Stimulated activated CD4-positive, alpha-beta T cell treated with anti-CD3 and anti-CD28 coated beads, Interleukin-15, amount 100 ng/mL, for 24 hours (primary cell): ENCODE measurements around the gene DGLUCY.
"Not testable (repeated sequence)": the region's sequence is repeated elsewhere in the genome, so short reads cannot be mapped to it uniquely, and the experiment has no call there.

Experiments used
- DNase-seq: peaks from one replicate; pipeline ENCODE4 v3.0.0-alpha.2; 2020

The DGLUCY gene

GRCh38 chr14:91238085-91238484, 124.2 kb downstream of the DGLUCY start:
- DNase-seq: no peak

DNA sequence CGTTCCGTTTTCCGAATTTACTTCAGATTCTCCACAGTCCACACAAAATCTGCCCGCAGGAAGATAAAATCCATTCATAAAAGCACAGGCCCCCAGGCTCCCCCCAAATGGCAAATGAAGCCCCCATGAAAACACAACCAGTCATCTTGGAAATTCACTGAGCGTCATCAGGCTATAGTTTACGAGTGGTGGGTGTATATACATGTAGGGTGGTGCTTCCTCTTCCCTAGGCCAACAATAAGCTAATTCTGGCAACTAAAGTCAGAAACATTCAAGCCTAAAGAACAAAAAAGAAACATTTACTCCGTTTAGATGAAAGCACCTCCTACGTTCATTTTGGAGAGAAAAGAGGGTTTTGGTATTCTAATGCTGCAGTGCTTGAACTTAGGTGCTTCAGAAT, 124.8 kb downstream of the DGLUCY start:
- no peak for DNase-seq

DNA sequence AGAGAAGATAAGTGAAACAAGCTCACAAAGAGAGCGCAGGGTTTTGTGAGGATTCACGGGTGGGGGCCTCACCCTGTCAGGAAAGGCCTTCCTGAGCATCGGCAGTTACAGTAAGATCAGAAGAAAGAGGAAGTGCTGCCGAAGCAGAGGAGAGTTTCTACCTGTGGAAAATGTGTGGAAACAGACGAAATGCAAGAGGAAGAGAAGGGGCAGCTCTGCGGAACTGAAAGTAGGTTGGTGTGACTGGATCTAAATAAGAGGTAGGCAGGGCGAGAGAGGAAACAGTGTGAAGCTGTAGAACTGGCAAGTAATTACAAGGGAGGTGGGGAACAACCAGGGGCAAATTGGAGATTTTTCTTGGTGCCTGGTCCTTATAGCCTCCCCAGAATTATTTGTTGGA, 128.0 kb downstream of the DGLUCY start:
- peak; percentile 48 for DNase-seq

GRCh38 chr14:91242635-91243034, 128.8 kb downstream of the DGLUCY start:
- peak; percentile 24 for DNase-seq

- DNase-seq: peak; percentile 30
These were observed 129.2 kb downstream of the DGLUCY start for GRCh38 chr14:91243074-91243471.

DNA sequence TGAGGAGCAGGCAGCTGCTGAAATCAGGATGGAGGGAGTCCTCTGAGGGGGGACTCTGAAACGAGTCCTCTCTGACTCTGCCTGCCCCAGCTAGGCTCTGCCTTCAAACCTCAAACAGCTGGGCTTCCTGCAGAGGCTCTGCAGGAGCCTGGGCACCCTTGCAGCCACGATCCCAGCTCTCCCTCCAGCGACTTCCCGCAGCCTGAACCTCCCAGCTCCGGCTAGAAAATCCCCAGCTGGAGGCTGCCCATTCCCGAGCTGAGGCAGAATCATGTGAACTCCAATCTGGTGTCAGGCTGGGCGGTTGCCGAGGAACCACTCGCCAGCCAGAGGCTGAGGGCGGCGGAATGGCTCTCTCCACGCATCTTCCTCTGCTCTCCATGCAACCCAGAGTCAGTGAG, 130.6 kb downstream of the DGLUCY start, which contains the start of gene GPR68:
Gene GPR68, minus strand, starts transcription at position 204 of the 401 bp plus-strand sequence. CDS start 9,654 bp downstream, outside the sequence.
- peak; percentile 40 for DNase-seq

DNA sequence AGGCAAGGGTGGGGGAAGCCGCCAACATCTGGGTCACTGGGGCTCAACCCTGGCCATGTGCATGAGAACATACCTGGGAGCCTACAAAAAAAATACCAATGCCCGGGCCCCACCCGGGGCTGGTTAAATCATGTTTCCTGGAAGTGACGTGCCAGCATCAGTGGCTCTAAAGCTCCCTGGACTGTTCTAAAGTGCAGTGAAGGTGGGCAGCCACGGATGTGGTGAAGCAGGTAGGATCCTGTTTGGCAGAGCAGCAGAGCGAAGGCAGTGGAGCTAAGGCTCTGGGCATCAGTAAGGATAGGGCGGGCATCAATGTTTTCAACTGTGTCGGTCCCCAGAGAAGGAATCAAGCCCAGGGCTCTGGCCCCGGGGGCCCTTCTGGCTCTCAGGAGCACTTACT, 131.2 kb downstream of the DGLUCY start:
- DNase-seq: peak; percentile 76

- not testable (repeated sequence) for DNase-seq
These were observed 131.7 kb downstream of the DGLUCY start for GRCh38 chr14:91245616-91246015.

- DNase-seq: peak; percentile 82
These were observed 132.4 kb downstream of the DGLUCY start for GRCh38 chr14:91246051-91246852.

GRCh38 chr14:91249841-91250616, 136.2 kb downstream of the DGLUCY start:
- DNase-seq: peak; percentile 48

DNA sequence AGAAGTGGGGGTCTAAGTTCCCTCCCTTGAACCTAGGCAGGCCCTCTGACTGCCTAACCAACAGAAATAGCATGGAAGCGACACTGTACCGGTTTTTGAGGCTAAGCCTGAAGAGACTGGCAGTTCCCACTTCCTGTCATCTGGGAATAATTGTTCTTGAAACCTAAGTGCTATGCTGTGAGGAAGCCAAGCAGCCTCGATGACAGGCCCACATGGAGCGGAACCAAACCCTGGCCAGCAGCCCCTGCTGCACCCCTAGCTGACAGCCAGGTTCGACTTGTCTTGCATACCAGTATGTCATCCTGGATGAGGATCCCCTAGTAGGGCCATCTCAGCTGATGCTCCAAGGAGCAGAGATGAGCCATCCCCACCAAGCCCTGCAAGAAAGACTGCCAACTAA, 137.0 kb downstream of the DGLUCY start:
- DNase-seq: no peak

- DNase-seq: peak; percentile 56
These were observed 139.3 kb downstream of the DGLUCY start for GRCh38 chr14:91252871-91253794.

- peak; percentile 15 for DNase-seq
These were observed 140.0 kb downstream of the DGLUCY start for GRCh38 chr14:91253795-91254323.

DNA sequence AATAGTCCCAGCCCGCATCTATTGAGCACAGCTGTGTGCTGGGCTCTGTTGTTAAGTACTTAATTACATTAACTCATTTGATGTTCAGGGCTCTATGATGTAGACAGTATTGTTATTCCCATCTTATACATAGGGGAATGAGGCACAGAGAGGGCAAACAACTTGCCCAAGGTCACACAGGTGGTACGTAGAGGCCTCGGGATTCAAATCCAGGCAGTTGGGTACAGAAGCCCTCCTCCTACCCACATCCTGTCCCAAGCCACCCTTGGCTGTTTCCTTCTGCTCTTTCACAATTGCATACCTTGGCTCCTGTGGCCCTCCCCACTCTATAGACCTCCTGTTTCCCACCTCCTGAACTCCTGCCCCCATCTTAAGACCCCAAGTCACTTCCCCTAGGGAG, 140.6 kb downstream of the DGLUCY start:
- DNase-seq: peak; percentile 27

- no peak for DNase-seq
These were observed 141.3 kb downstream of the DGLUCY start for GRCh38 chr14:91255026-91255695.

GRCh38 chr14:91256661-91257060, 142.8 kb downstream of the DGLUCY start:
- no peak for DNase-seq

GRCh38 chr14:91257328-91258010, 143.6 kb downstream of the DGLUCY start:
- DNase-seq: no peak

DNA sequence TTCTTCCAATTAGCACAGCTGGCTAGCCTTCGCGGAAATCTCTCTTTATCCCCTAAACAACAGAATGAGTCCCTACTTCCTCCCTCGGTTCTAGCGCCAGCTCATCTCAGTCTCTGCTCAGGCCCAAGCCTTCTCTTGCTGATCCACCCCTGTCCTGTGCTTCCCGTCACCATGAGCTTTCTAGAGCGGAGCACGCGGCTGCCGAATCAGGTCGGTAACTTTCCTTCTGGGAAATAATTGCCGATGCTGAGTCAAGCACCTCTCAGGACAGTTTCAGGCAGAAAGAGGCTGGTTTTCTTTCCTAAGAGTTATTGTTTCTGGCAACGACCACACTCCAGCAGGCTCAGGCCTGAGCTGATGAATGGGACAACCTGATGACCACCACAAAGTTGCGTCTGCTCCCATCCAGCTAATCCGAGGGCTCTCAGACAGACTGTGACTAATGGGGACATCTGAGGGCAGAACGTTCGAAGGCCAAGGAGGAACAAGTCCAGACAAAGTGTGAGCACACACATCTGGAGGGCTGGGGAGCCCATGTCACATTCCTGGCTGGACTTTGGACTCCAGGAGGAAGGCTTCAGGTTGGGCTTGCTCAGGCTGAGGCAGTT, 144.2 kb downstream of the DGLUCY start:
- DNase-seq: peak; percentile 33

GRCh38 chr14:91258876-91259275, 145.0 kb downstream of the DGLUCY start:
- DNase-seq: no peak

DNA sequence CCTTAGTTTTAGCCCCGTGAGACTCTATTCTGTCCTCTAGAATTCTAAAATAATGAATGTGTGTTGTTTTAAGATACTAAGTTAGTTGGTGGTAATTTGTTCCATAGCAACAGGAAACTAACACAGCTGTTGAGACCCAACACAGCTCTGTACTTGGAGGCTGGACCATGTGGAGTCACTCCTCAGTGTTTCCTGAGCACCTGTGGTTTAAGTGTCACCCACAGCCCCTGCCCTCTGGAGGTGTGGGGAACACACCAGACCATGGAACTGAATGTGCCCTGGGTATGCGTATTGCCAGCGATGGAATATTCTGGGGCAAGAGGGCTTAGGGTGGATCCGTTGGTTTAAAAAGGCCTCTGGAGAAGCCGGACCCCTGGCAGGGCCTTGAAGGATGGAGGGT, 147.2 kb downstream of the DGLUCY start:
- peak; percentile 64 for DNase-seq

DNA sequence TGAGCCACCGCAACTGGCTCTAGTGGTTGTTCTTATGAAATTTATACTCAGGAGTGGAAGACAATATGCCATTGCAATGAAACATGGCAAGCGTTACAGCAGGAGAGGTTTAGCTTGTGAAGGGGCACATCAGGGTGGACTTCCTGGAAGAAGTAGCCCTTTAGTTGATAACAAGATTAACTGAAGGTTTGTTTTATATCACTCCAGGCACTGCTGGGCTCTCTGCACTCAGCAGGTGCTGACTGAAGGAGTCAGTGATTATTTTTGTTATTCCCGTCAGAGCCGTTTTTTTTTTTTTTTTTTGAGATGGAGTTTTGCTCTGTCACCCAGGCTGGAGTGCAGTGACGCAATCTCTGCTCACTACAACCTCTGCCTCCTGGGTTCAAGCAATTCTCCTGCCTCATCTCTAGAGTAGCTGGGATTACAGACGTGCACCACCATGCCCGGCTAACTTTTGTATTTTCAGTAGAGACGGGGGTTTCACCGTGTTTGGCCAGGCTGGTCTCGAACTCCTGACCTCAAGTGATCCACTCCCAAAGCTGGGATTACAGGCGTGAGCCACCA, 148.2 kb downstream of the DGLUCY start:
- no peak for DNase-seq
